Activated T-helper 1 cell treated with anti-CD3 and anti-CD28 coated beads, Interleukin-12 subunit alpha, Interleukin-12 subunit beta, Interleukin-2, Interleukin-4 antibody, amounts not matched to agents 30 ng/mL and 10 ng/mL and 1 ng/mL, durations not matched to agents 14 hours and 24 hours and 36 hours (primary cell): ENCODE data around the gene ADAMTS19. TPM values are rescaled to one million over a fixed set of nuclear protein-coding genes. Genes with fewer than 3 reads are reported as not detected.
"Not testable (repeated sequence)": the region's sequence is repeated elsewhere in the genome, so short reads cannot be mapped to it uniquely, and the experiment has no call there.

Experiments
- DNase-seq: peaks from one replicate; pipeline ENCODE4 v3.0.0; 2021; ENCODE audit warnings: low spot score
- H3K27ac Mint-ChIP-seq: one replicate; pipeline ENCODE4 v1.8.0; 2021; ENCODE audit warnings: mild to moderate bottlenecking, mixed read lengths
- H3K27me3 Mint-ChIP-seq: one replicate; pipeline ENCODE4 v1.8.0; 2022; ENCODE audit warnings: mild to moderate bottlenecking, moderate library complexity, mixed read lengths; ENCODE audit not compliant: insufficient read depth
- H3K36me3 Mint-ChIP-seq: one replicate; pipeline ENCODE4 v1.8.0; 2021; ENCODE audit warnings: low read depth, mixed read lengths
- H3K4me1 Mint-ChIP-seq: one replicate; pipeline ENCODE4 v1.8.0; 2021; ENCODE audit warnings: low read depth, mixed read lengths
- H3K4me3 Mint-ChIP-seq: one replicate; pipeline ENCODE4 v1.8.0; 2021; ENCODE audit warnings: mild to moderate bottlenecking, moderate library complexity, mixed read lengths
- H3K9me3 Mint-ChIP-seq: one replicate; pipeline ENCODE4 v1.8.0; 2021; ENCODE audit warnings: mixed read lengths
- intact Hi-C: fragments of 100-400 bp; cut with micrococcal nuclease; formaldehyde crosslinking; loops from one replicate; pipeline ENCODE4 v1.15.1; 2024
- total RNA-seq: library from RNA; stranded (reverse); gene quantifications from 2 replicates; pipeline ENCODE4 v1.2.3, GENCODE V29; 2022

Gene ADAMTS19
- total RNA-seq, 1 donor from 2014 or later: not detected

- Mint-ChIP-seq H3K27me3 (no peaks in the 10 kb centered on the region), H3K36me3 (no peaks in the 10 kb centered on the region)
Observed at GRCh38 chr5:129622531-129622930, 162.4 kb downstream of the ADAMTS19 start.

GRCh38 chr5:129629575-129629974, 169.5 kb downstream of the ADAMTS19 start:
- H3K4me3 Mint-ChIP-seq: no peak overlapping the region
- DNase-seq: no peak
- no peak overlapping the region for H3K27ac Mint-ChIP-seq
- intact Hi-C loops: no loop called here
- no peaks in the 10 kb centered on the region for H3K4me1 Mint-ChIP-seq
- H3K36me3 Mint-ChIP-seq: no peaks in the 10 kb centered on the region
- H3K27me3 Mint-ChIP-seq: no peaks in the 10 kb centered on the region
- peaks cover 3% of the 10 kb centered on the region for H3K9me3 Mint-ChIP-seq

More at GRCh38 chr5:129622531-129622930, 162.4 kb downstream of the ADAMTS19 start:
- intact Hi-C loops: no loop called here
- H3K9me3 Mint-ChIP-seq: no peaks in the 10 kb centered on the region
- H3K4me1 Mint-ChIP-seq: no peaks in the 10 kb centered on the region
- no peak overlapping the region for H3K27ac Mint-ChIP-seq
- no peak overlapping the region for H3K4me3 Mint-ChIP-seq
- DNase-seq: no peak

- Mint-ChIP-seq H3K27ac (no peak overlapping the region), H3K4me3 (no peak overlapping the region), H3K27me3 (no peaks in the 10 kb centered on the region), H3K4me1 (no peaks in the 10 kb centered on the region), H3K36me3 (no peaks in the 10 kb centered on the region), H3K9me3 (peaks cover 3% of the 10 kb centered on the region)
- DNase-seq: no peak
- intact Hi-C loops: no loop called here
Observed at GRCh38 chr5:129630101-129630500, 170.0 kb downstream of the ADAMTS19 start.

DNA sequence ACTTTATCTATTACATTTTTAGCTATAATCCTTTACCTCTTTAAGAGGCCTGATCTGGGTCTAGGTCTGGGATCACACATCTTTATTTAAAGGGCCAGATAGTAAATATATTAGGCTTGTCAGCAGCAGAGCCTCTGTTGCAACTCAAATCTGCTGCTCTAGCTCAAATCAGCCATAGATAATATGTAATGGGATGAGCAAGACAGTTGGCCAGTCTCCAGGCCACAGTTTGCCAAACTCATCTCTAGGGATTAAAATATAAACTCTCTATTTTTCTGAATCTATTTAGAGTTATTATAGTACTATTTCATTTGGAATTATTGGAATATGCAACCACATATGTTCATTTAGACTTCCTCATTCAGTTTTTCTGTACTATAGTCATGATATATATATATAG, 171.9 kb downstream of the ADAMTS19 start:
- Mint-ChIP-seq H3K27ac (no peak overlapping the region), H3K4me1 (no peaks in the 10 kb centered on the region), H3K9me3 (peaks cover 6% of the 10 kb centered on the region), H3K36me3 (no peaks in the 10 kb centered on the region), H3K4me3 (no peak overlapping the region), H3K27me3 (no peaks in the 10 kb centered on the region)
- intact Hi-C loops: no loop called here
- DNase-seq: no peak

DNA sequence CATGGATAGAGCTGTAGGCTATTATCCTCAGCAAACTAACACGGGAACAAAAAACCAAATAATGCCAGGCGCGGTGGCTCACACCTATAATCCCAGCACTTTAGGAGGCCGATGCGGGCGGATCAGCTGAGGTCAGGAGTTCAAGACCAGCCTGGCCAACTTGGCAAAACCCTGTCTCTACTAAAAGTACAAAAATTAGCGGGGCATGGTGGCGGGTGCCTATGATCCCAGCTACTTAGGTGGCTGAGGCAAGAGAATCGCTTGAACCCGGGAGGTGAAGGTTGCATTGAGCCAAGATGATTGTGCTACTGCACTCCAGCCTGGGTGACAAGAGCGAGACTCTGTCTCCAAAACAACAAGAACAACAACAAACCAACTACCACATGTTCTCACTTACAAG, 177.4 kb downstream of the ADAMTS19 start:
- intact Hi-C loops, H3K4me1 Mint-ChIP-seq, DNase-seq, H3K9me3 Mint-ChIP-seq, H3K27me3 Mint-ChIP-seq, H3K27ac Mint-ChIP-seq, H3K4me3 Mint-ChIP-seq, H3K36me3 Mint-ChIP-seq: not testable (repeated sequence)

GRCh38 chr5:129639331-129639730, 179.2 kb downstream of the ADAMTS19 start:
- Mint-ChIP-seq H3K9me3 (peaks cover 3% of the 10 kb centered on the region), H3K27ac (no peak overlapping the region), H3K36me3 (no peaks in the 10 kb centered on the region), H3K27me3 (peaks cover 2% of the 10 kb centered on the region), H3K4me3 (no peak overlapping the region), H3K4me1 (no peaks in the 10 kb centered on the region)
- intact Hi-C loops: no loop called here
- no peak for DNase-seq

- Mint-ChIP-seq H3K27ac (no peak overlapping the region), H3K36me3 (no peaks in the 10 kb centered on the region), H3K27me3 (no peaks in the 10 kb centered on the region), H3K4me3 (no peak overlapping the region), H3K4me1 (no peaks in the 10 kb centered on the region), H3K9me3 (no peaks in the 10 kb centered on the region)
- intact Hi-C loops: no loop called here
- no peak for DNase-seq
Observed at GRCh38 chr5:129652349-129653056, 192.4 kb downstream of the ADAMTS19 start.

- H3K9me3 Mint-ChIP-seq: no peaks in the 10 kb centered on the region
- H3K4me3 Mint-ChIP-seq: no peak overlapping the region
- no peak overlapping the region for H3K27ac Mint-ChIP-seq
- H3K36me3 Mint-ChIP-seq: no peaks in the 10 kb centered on the region
- no peak for DNase-seq
- no peaks in the 10 kb centered on the region for H3K27me3 Mint-ChIP-seq
- no peaks in the 10 kb centered on the region for H3K4me1 Mint-ChIP-seq
- intact Hi-C loops: no loop called here
Observed at GRCh38 chr5:129653057-129653375, 192.9 kb downstream of the ADAMTS19 start.

GRCh38 chr5:129653442-129653841, 193.3 kb downstream of the ADAMTS19 start:
- no peaks in the 10 kb centered on the region for H3K4me1 Mint-ChIP-seq
- intact Hi-C loops: no loop called here
- no peaks in the 10 kb centered on the region for H3K9me3 Mint-ChIP-seq
- no peak overlapping the region for H3K4me3 Mint-ChIP-seq
- DNase-seq: no peak
- H3K27me3 Mint-ChIP-seq: no peaks in the 10 kb centered on the region
- H3K27ac Mint-ChIP-seq: no peak overlapping the region
- H3K36me3 Mint-ChIP-seq: no peaks in the 10 kb centered on the region

DNA sequence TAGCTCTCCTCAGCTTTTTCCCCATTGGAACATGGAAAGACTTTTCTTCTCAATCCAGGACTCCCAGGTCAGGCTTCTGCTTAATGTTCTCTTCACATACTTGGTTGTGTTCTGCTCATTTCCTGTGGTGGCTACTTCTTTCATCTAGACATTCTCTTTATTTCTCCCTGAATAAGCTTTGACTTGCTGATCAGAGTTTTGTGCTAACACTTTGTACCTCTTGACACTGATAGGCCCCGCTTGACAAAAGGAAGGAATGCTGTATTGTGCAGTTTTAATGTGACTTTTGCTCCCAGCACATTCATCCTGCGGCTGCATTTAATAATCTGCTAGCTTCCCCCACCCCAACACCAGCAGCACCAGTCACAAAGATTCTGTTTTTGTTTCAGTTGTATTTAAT, 196.9 kb downstream of the ADAMTS19 start:
- Mint-ChIP-seq H3K27me3 (no peaks in the 10 kb centered on the region), H3K4me1 (no peaks in the 10 kb centered on the region), H3K4me3 (no peak overlapping the region), H3K9me3 (no peaks in the 10 kb centered on the region), H3K27ac (no peak overlapping the region), H3K36me3 (no peaks in the 10 kb centered on the region)
- intact Hi-C loops: no loop called here
- DNase-seq: no peak

DNA sequence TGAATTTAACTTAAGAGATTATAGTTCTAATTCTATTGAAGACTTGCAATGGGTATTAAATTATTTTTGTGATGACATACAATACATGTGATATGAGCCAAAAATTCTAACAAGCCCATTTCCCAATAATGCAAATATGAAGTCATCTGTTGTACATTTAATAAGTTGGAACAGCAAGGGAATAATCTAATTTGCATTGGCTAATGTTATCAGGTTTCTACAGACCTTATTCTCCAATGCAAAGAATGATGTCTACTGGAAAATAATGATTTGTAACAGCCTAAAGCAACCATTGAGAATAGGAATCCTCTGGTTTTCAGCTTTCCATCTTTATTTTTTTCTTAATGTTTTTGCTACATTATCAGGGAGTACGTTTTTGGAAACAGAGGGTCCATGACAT, 198.7 kb downstream of the ADAMTS19 start:
- H3K27ac Mint-ChIP-seq: no peak overlapping the region
- H3K4me1 Mint-ChIP-seq: no peaks in the 10 kb centered on the region
- H3K9me3 Mint-ChIP-seq: no peaks in the 10 kb centered on the region
- no peak for DNase-seq
- H3K36me3 Mint-ChIP-seq: no peaks in the 10 kb centered on the region
- H3K27me3 Mint-ChIP-seq: no peaks in the 10 kb centered on the region
- H3K4me3 Mint-ChIP-seq: no peak overlapping the region
- intact Hi-C loops: no loop called here

DNA sequence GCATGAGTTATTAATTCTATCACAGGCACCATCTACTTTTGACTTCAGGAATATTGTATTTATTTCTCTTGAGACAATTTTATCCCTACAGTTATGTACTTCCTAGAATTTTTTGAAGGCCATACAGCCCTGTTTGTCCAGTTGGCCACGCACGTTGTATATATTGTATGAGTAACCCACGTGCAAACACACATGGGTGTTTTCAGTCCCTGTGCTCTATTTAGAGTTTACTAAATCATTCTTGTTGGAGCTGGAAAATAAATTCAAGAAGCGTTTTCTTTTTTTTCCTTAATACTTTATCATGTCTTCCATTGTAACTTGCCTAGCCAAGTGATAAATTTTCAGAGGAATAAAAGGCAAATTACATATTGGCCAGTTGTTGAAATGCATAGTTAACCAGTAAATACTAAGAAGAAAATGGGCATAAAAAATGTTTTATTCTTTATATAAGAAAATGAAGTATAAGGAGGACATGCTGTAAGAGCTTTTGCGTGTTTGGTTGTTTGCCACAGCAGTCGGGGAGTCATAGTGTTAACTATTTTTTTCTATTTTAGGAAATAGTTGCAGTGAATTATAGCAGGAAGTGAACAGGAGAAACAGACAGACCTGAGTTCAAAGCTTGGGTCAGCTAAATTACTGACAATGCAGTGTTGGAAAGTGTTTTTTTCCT, 201.4 kb downstream of the ADAMTS19 start:
- intact Hi-C loops: no loop called here
- Mint-ChIP-seq H3K27ac (no peak overlapping the region), H3K9me3 (no peaks in the 10 kb centered on the region), H3K4me1 (no peaks in the 10 kb centered on the region), H3K36me3 (no peaks in the 10 kb centered on the region), H3K27me3 (no peaks in the 10 kb centered on the region), H3K4me3 (no peak overlapping the region)
- DNase-seq: no peak

- no peak overlapping the region for H3K4me3 Mint-ChIP-seq
- no peaks in the 10 kb centered on the region for H3K27me3 Mint-ChIP-seq
- no peaks in the 10 kb centered on the region for H3K36me3 Mint-ChIP-seq
- no peak overlapping the region for H3K27ac Mint-ChIP-seq
- no peaks in the 10 kb centered on the region for H3K4me1 Mint-ChIP-seq
- no peaks in the 10 kb centered on the region for H3K9me3 Mint-ChIP-seq
- no peak for DNase-seq
- intact Hi-C loops: loop anchor here (1.0 kb wide), 1 partner anchor 104 kb away; no protein-coding TSS in a partner anchor
Observed at GRCh38 chr5:129664336-129664937, 204.3 kb downstream of the ADAMTS19 start.
